GM21717 (cell line): ENCODE results near the gene DNAJA1.
"Not testable (repeated sequence)": the region's sequence is repeated elsewhere in the genome, so short reads cannot be mapped to it uniquely, and the experiment has no call there.

Source experiments
- ATAC-seq: cut with Tn5 transposase; IDR thresholded peaks from one replicate; pipeline ENCODE4 v1.9.1; 2021; ENCODE audit warnings: mild to moderate bottlenecking, moderate library complexity; ENCODE audit not compliant: unreplicated experiment

Gene DNAJA1

GRCh38 chr9:33080534-33080933, 55.5 kb downstream of the DNAJA1 start:
- ATAC-seq, result no peak

- no peak for ATAC-seq
These were observed 56.2 kb downstream of the DNAJA1 start for GRCh38 chr9:33081128-33081851.

- ATAC-seq, result no peak
These were observed 57.1 kb downstream of the DNAJA1 start for GRCh38 chr9:33082128-33082527.

- no peak for ATAC-seq
These were observed 57.7 kb downstream of the DNAJA1 start for GRCh38 chr9:33082538-33083326.

GRCh38 chr9:33085672-33086071, 60.6 kb downstream of the DNAJA1 start:
- not testable (repeated sequence) for ATAC-seq
